ENCODE measurements around the gene ALCAM.

- no peak for TF ChIP-seq CTCF (IDR thresholded peaks at IDR 0.05)
- TF ChIP-seq POLR2A (IDR thresholded peaks at IDR 0.05): no peak
These were observed 9.2 kb downstream of the ALCAM start for GRCh38 chr3:105375750-105376511.

All from uterus (tissue), 2 donors.